Stimulated activated CD4-positive, alpha-beta T cell treated with anti-CD3 and anti-CD28 coated beads, Interleukin-4, amount 100 ng/mL, for 24 hours (primary cell): Measurements from ENCODE around the gene FN1.
"Not testable (repeated sequence)": the region's sequence is repeated elsewhere in the genome, so short reads cannot be mapped to it uniquely, and the experiment has no call there.

ENCODE experiments used
- DNase-seq: peaks from one replicate; pipeline ENCODE4 v3.0.0-alpha.2; 2020

The FN1 gene

DNA sequence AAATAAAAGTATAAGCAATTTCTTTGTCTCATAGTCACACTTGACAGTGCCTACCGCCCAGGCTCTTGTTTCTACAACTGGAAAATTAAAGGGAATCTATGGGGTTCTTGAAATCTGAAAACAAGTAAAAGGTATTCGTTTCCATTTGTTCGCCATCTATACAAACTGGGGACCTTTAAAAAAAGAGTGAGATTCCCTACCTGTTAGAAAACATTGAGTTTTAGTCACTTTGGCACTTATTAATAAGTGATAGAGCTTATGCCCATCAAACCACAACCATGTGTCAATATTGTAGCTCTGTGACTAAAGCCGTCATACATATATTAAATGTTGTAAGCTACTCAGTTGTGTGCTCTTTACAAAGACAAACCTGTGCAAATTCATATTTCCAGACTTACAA, 13.2 kb downstream of the FN1 start:
- DNase-seq: no peak

DNA sequence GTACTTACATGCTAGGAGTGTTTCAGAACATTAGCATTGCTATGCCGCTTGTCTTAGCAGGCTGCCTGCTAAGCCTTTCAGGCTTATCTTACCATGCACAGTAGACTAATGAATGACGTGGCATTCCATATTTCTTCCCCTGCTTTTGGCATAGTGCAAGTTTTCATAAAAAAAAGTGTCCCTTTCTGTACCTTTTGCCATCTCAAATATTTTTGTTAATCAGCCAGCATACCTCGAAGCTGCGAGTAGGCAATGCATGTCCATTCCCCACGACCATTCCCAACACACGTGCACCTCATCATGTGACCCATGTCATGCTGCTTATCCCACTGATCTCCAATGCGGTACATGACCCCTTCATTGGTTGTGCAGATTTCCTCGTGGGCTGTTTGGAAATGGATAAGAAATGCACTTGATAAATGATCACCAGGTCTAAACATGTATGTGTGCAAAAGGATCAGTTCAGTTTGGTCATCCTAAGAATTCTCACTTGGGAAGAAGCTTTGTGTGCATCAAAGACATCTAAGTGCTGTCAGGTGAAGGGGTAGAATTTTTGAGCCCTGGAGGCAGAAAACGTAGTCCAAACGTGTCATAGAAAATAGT, 13.9 kb downstream of the FN1 start:
- DNase-seq: no peak

DNA sequence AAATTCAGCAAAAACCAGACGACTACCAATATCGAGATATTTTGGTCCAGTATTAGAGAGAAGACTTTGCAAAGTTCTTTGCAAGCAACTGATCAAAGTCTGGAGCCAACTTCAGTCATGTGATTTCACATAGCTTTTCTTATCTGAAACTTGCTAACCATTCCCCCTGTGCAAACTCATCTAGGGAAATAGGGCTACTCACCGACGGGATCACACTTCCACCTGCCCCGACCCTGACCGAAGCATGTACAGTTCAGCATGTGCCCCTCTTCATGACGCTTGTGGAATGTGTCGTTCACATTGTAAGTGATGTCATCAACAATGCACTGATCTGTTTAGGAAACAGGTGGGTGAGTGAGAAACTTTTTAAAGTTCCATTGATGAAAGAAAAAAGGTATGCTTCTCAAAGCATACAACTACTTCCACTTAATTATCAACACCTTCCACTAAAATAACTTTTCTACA, 15.4 kb downstream of the FN1 start:
- DNase-seq: no peak

DNA sequence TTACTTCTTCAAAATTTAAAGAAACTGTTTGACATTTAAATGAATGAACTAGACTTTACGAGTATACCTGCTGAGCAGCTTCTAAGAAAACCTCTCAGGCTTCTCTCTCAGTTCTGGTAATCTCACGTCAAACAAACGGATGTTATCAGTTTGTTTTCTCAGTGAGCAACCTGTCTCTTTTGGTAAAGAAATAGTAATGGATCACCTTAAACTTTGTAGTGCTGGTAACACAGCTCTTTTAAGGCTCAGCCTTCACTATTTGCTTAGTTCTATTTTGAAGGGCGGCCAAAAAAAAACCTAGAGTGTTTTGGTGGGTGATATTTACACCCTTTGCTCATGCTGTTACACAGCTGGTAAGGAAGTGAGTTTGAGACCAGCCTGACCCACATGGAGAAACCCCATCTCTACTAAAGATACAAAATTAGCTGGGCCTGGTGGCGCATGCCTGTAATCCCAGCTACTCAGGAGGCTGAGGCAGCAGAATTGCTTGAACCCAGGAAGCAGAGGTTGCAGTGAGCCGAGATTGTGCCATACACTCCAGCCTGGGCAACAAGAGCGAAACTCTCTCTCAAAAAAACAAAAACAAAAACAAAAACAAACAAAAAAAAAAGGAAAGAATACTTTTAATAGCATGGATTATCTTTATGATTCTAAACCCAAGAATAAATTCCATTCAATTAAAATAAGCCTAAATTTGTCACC, 15.9 kb downstream of the FN1 start:
- DNase-seq: no peak

DNA sequence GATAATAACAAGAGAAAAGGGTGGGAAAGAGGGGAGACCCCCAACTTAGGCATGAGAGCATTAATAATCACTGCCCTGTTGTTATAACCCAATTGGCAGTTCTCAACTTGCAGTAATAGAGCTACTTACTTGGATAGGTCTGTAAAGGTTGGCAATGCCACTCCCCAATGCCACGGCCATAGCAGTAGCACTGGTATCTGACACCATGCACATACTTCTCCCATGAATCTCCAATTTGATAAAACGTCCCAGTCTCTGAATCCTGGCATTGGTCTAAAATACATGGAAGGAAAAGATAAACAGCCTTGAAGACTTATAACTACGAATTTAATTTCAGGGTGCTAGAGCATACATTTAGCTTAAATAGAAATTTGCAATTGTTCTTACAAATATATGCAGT, 16.8 kb downstream of the FN1 start:
- no peak for DNase-seq

DNA sequence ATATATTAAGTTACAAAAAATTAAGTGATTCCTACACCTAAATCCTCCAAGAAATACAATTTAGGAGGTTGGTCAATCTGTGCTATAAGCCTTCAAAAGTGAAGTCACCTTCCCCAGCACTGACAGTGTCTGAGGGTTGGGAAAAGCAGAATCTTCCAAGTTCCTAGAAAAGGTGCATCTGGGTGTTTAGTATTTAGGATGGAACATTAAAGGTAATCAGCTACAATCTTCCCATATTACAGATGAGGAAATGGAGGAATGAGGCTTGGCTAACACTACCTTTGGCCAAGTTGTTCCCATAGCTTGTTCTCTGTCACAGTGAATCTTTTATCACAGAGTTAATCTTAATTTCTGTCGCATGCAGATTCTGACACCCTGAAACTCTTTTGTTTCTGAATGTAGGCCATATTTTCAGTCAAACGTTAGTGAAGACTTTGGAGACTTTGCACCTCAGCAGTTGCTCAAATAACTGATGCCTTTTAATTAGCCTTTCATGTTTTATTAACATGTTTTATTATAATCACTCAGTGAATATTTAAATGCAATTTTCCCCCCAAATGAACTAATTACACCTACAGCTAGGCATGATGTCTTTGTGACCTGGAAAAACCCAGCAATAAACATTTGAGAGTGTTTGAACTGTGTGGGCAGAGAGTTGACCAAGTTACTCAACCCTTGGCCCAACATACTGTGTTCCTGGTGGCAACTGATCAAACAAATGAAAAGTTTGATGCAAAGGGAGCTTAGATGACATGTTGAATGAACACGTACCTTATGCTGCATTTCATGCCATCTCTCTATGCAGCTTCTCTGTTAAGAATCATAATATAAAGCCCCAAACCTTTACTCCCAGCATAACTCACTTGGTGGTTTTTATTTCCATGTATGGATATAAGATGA, 17.6 kb downstream of the FN1 start:
- no peak for DNase-seq

DNA sequence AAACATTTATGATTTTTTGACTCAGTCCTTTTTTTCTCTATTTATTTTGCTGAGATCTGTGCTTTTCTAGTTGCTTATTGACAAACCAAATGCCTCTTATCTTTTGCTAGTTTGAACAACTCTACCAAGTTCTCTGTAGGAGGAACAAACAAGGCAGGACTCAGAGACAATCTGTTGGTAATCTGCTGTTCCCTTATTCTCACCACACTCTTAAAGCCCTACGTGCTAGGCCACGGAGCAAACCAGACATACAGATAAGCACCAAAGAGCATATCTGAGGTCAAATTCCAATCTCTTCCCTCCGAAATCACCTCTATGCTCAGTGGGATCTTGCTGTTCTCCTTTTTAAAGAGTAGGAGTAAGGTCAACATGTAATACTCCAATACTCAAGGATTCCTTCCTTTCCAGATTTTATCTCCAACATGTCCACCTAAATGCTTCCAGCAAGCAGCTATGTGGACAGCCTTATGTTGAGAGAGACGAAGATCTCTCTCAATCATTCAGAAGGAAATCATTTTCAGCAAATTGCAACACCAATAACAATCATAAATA, 18.4 kb downstream of the FN1 start:
- no peak for DNase-seq

DNA sequence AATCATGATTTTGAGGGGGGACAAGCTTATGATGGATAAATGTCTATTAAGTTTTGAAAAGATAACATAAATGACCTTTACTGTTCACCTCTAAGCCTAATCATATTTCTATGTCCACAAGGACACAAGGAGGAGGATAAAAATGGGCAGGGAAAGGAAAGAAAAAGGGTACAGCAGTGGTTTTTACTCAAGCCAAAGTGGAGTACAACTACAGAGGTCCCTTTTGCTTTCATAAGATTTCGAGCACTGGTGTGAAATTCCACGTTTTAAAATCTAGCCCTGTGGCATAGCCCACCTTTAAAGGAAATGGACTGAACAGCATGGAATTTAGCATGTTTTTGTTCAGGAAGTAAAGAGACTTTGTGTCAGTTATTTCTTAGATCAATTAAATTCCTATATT, 19.2 kb downstream of the FN1 start:
- DNase-seq: no peak

DNA sequence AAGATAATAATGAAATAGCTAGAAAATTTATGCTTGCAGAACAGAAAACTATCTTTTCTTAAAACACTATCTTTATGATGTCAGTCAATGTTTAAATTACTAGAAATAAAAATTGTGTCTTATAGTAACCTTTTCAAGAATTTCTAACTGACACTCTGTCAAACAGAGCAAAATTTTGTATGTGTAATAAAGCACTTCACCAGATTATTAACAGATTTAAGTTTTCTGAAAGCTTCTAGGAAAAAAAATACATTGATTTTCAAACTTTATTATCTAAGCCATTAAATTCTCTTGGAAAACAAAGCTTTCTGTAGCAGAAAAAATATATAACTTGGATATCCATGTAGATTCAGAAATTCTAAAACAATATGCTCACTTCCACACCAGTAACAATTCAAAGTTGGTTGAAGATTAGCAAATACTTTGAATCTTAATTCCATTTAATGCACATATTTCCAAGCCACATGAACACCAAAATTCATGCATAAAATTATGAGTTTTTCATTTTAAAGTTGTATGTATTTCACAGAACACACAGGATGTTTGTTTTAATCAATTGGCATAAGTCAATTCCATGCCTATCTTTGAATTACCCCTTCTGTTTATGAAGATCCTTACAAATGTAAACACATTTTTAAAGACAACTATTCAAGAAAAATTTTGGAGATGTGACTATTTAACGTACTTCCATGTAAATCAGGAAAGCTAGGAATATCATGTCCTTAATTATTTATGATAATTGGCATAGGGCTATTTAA, 19.9 kb downstream of the FN1 start:
- DNase-seq: no peak

DNA sequence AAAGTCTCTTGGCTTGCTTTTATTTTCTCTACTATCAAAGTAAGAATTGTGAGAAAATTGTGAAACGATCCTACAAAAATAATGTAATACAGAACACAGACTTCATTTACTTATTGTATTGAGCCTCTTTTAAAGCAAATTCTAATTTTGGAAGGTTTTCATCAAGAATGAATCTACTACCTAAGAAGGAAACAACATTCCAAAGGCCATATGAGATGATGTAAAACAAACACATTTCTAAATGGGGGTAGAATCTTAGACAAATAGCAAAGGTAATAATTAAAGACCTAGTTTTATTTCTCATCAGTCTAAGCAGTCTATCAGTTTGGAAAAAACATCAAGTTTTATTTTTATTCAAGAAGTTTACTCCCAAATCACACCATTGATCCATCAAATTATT, 20.6 kb downstream of the FN1 start:
- no peak for DNase-seq

DNA sequence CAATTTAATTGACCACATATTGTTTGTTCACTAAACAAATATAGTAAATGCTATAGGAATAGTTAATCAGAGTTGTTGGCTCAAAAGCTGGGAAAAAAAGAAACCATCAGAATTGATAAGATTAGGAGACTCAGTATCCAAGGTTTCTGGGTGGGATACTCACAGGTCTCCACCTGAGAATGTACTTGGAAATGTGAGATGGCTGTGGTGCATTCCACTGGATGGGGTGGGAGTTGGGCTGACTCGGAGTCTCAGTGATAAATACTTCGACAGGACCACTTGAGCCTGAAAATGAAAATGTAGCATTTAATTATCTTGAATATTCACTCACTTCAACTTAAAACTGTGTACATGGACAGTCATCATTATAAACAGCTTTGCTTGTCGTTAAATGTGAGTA, 21.2 kb downstream of the FN1 start:
- DNase-seq: no peak

DNA sequence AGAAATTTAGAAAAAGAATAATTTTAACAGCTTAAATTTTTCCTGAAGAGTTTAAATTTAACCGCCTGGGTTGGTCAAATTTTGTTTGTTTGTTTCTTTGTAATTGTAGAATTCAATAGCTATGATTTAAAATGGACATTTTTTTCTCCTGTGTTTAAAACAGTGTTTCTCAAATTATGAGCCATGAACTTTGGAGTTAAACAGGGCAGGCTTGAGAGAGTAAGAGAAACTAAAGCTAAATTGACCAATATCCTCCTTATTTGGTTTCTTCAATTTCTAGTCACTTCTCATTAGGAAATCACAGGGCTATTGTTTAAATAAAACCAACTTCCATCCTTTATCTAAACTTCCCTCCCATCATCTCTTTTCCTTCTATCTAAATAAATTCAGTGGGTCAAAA, 21.9 kb downstream of the FN1 start:
- no peak for DNase-seq

DNA sequence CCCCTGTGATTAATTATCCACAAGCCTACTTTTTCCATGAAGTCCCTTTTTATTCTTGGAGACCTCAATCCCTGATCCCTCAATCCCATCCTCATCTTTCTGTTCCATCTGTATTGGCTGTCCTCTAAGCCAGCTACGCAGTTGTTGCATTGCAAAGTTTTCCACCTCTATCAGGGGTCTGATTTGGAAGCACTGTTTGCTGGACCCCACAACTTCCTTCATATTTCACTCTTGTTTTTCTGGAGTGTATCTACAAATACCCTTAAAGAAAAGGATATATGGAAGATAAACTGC, 22.4 kb downstream of the FN1 start:
- DNase-seq: no peak

DNA sequence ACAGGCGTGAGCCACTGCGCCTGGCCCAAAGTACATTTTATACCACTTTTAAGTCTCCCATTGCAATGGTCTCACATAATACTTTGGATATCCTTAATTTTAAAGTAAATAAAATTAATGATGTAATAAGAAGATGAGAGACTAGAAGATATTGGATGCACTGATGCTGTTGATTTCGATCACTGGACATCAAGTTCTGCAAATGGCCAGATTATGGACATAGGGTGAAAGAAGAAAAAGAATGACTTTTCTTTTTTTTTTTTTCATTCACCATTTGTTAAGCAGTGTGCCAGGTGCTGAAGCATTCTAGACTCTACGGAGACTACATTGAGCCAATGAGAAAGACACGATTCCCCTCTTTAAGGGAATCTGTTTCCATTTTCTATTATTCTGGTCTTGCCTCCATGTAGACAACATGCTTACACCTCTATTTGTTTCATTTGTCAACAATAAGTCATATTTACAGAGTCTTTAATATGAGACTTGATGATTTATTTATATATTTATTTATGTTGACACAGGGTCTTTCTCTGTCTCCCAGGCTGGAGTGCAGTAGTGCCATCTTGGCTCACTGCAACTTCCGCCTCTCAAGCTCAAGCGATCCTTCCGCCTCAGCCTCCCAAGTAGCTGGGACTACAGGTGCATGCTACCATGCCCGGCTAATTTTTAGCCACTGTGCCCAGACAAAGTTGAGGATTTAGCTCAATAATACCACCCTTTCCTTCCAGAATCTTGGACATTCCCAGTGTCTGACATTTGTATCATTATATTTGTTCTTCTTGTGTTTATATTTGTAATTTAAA, 23.7 kb downstream of the FN1 start:
- no peak for DNase-seq

DNA sequence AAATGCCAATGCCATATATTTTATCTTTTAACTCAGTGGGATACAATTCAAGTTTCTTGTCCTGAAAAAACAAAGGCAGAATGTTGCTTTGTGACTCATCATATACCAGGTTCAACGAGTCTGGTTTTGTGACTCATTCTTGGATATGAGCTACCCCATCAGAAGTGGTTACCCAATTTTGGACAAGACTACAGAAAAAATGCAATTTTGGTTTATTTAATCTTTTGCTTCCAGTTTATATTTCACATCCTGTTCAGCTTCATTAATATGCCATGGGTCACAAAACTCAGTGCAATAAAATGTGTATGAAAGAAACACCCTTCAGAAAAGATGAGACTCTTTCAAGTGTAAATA, 25.0 kb downstream of the FN1 start:
- DNase-seq: no peak

DNA sequence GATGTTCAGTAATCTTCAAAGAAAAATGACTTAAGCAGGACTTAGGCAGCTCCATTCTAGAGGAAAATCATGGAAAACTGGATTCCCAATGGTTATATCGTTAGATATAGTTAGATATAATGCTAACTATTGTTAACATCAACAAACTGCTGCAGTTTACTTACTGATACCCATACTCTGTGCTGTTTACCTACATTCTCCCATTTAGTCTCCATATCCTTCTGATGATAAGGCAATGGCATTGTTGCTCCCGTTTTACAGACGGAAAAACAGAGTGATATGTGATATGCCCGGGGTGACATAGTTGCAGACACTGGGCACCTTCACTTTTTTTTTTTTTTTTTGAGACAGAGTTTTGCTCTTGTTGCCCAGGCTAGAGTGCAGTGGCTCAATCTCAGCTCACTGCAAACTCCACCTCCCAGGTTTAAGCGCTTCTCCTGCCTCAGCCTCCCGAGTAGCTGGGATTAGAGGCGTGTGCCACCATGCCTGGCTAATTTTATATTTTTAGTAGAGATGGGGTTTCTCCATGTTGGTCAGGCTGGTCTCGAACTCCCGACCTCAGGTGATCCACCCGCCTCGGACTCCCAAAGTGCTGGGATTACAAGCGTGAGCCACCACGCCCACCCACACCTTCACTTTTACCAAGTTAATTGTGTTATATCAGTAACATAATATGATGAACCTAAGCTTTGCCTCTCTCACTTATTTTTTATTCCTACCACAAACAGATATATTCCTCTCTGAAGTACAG, 25.5 kb downstream of the FN1 start:
- DNase-seq: not testable (repeated sequence)

DNA sequence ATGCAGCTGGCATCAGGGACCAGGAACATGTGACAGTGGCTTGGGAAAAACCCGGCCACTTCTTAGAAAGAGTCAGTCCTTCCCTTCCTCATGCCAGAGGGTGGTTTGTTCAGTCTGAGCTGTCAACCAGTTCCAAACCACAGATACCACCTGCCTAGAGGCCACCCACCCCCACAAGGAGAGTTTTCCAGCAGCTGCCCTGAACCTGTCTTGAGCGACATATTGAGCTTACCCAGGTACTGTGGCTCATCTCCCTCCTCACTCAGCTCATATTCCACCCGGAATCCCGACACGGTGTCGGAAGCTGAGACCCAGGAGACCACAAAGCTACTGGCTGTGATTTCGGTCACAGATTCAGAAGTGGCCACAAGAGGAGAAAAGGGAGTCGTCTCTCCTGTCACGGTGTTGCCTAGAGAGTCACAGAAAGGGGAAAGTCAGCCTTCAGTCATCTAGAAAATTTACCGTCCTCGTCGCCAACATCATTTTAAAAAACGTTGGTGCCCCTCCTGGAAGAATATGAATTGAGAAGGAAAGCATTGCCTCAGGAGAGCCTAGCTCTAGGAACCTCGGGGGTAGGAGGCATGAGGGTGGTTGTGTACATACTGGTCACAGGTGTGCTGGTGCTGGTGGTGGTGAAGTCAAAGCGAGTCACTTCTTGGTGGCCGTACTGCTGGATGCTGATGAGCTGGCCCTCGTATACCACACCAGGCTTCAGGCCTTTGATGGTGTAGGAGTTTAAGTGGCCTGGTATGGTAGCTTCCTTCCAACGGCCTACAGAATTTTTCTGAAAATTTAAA, 26.3 kb downstream of the FN1 start:
- DNase-seq: peak; percentile 5

DNA sequence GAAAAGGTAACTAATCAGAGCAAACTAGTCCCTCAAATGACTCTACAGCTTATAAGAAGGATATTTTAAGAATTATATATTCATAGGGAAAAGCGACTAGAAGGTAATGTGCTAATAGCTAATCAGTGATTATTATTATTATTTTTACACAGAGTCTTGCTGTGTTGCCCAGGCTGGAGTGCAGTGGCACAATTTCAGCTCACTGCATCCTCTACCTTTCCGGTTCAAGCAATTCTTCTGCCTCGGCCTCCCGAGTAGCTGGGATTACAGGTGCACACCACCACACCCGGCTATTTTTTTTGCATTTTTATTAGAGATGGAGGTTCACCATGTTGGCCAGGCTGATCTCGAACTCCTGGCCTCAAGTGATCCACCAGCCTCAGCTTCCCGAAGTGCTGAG, 27.4 kb downstream of the FN1 start:
- not testable (repeated sequence) for DNase-seq

DNA sequence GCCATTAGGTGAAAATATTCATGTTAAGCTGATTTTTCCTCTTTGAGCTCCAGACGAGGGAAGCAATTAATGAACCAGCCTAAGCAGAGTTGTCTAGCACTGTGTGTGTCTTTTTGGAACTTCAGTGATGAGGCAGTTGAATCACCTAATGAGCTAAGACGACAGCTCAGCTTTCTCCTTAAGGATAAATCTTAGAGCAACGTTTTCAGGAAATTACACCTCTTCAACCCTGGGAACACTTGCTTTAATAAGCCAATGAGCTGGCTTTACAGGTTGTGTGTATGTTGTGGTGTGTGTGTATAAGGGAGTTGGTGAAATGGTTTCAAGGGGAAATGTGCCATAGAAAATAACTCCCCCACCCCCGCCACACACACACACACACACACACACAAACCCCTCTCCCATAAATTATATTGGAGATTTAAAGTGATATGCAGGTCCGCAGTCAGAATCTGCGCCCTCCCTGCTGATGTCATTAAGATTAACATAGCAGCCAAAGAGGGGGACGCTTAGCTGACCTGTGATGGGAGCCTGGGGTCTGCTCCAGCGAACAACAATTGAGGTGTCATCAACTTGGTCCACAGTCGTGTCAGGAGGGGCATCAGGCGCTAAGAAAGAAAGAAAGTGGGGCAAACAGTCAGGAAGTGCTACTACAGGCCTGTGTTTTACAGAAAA, 28.1 kb downstream of the FN1 start:
- DNase-seq: no peak

DNA sequence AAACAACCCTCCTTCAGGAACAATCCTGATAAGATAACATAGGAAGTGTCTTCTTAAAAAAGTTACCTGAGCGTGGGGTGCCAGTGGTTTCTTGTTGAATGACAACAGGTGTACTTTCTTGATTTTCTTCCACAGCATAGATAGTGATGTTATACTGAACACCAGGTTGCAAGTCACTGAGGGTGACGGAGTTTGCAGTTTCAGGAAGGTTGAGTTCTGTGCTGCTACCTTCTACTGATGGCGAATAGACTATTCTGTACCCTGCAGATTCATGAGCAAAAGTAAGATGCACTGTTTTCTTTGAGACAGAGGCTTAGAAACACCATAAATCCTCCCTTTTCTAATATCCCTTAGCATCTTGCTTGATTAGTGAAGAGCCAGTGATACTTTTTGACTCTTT, 28.8 kb downstream of the FN1 start:
- DNase-seq: no peak
